ENCODE measurements around the gene FHIP1A. TPM values are rescaled to one million over a fixed set of nuclear protein-coding genes. Genes with fewer than 3 reads are reported as not detected.
"Not testable (repeated sequence)": the region's sequence is repeated elsewhere in the genome, so short reads cannot be mapped to it uniquely, and the experiment has no call there.

Gene FHIP1A
- total RNA-seq, 4 donors from 2014 or later, result 83.0 to 142 (median 118) TPM

DNA sequence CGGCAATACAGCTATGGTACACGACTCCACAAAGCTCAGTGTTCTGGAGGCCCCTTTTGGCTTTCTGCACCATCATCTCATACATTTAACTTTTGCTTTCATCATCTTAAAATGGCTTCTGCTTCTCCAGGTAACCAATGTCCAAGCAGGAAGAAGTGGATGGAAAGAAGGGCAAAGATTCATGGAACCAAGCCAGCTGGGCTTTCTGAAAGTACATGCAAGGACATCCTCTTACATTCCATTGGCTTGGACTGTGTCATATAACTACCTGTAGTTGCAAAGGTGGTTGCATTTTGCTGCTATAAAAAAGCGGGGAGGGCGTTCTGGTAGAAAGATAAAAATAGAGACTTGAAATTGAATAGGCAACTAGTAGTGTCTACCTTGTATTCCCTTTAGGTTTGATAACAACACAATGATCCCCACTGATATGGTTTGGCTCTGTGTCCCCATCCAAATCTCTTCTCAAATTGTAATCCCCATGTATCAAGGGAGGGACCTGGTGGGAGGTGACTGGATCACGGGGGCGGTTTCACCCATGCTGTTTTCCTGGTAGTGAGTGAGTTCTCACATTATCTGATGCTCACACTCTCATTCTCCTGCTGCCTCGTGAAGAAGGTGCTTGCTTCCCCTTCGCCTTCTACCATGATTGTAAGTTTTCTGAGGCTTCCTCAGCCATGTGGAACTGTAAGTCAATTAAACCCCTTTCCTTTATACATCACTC lies 6.7 kb upstream of the FHIP1A start:
- H3K4me3 ChIP-seq (ENCODE audit: low read depth, poor library complexity, severe bottlenecking), result no peak overlapping the region
- intact Hi-C loops (cut with DNase I; ENCODE audit: low total_unique reads), result no loop called here
- DNase-seq (ENCODE audit: low spot score in 2 of 2), result no peak
- TF ChIP-seq CTCF (IDR thresholded peaks at IDR 0.05), result no peak
- TF ChIP-seq POLR2A (IDR thresholded peaks at IDR 0.05), result no peak
- 79 to 83% methylated on average over 8 of the region's 8 CpGs for WGBS, 2 donors

- no peak for DNase-seq (ENCODE audit: low spot score in 2 of 2)
- H3K4me3 ChIP-seq (ENCODE audit: low read depth, poor library complexity, severe bottlenecking), result no peak overlapping the region
- TF ChIP-seq POLR2A (IDR thresholded peaks at IDR 0.05) (no peak), CTCF (IDR thresholded peaks at IDR 0.05) (no peak)
- intact Hi-C loops (cut with DNase I; ENCODE audit: low total_unique reads), result no loop called here
- WGBS, 2 donors, result 50 to 69% methylated on average over 1 of the region's 1 CpG
Measured at GRCh38 chr4:151403656-151404055, 5.3 kb upstream of the FHIP1A start.

DNA sequence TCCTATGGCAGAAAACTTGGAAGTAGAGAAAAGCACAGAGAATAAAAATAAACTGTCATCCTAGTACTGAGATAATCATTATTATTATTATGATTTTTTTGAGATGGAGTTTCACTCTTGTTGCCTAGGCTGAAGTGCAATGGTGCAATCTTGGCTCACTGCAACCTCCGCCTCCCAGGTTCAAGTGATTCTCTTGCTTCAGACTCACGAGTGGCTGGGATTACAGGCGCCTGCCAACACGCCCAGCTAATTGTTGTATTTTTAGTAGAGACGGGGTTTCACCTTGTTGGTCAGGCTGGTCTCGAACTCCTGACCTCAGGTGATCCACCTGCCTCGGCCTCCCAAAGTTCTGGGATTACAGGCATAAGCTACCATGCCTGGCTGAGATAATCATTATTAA lies 4.2 kb upstream of the FHIP1A start:
- DNase-seq (ENCODE audit: low spot score in 2 of 2); intact Hi-C loops (cut with DNase I; ENCODE audit: low total_unique reads); H3K4me3 ChIP-seq (ENCODE audit: low read depth, poor library complexity, severe bottlenecking): not testable (repeated sequence)
- 81 to 84% methylated on average over 7 of the region's 7 CpGs for WGBS, 2 donors

- 87 to 91% methylated on average over 4 of the region's 4 CpGs for WGBS, 2 donors
- H3K4me3 ChIP-seq (ENCODE audit: low read depth, poor library complexity, severe bottlenecking), result no peak overlapping the region
- intact Hi-C loops (cut with DNase I; ENCODE audit: low total_unique reads), result no loop called here
- DNase-seq (ENCODE audit: low spot score in 2 of 2), result no peak
- no peak for TF ChIP-seq POLR2A (IDR thresholded peaks at IDR 0.05)
- TF ChIP-seq CTCF (IDR thresholded peaks at IDR 0.05), result no peak
Measured at GRCh38 chr4:151407018-151407417, 2.0 kb upstream of the FHIP1A start.

DNA sequence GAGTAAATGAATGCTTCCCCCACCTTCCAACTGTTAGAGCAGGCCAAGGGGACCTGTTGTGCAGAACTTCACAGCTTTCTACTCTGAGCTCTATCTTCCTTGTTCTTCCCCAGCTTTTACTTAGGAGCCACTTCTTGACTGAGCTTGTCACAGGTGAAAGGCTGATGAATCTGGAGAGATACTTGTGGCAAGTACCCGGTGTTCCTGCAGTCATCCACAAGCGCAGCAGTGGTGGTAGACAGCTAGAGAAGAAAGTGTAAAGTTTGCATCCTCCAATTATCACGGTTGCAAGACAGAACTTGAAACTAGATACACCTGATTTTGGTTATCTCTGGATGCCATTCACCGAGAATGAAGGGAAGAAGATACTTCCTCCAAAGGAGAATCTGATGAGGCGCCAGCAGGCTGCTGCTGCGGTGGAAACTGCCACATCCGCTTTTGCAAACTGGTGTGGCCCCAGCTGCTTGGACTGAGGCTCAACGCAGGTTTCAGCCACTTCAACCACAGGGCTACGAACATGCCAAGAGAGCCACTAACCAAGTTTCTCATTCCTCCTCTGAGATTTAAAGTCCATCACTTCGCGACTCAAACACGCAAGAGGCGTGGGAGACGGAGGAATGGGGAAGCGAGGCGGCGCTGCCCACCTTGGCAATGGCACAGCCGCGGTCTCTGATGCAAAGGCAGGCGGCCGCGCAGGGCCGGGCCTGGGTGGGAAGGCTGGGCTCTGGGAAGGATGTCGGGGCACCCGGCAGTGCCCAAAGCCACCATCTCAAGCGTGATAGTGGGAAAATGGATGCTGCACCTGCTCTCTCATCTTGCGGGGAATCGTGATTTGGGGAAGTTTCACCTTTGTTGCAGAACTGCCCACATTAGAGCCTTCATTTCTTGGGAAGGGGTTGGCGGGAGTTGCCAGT lies 1.3 kb upstream of the FHIP1A start:
- peak in 1 of 2 donors; percentile 24 for DNase-seq (ENCODE audit: low spot score in 2 of 2)
- 10 to 16% methylated on average over 29 of the region's 29 CpGs for WGBS, 2 donors
- TF ChIP-seq POLR2A (IDR thresholded peaks at IDR 0.05) (no peak), CTCF (IDR thresholded peaks at IDR 0.05) (no peak)
- intact Hi-C loops (cut with DNase I; ENCODE audit: low total_unique reads), result no loop called here
- peak overlapping the region; percentile 30 for H3K4me3 ChIP-seq (ENCODE audit: low read depth, poor library complexity, severe bottlenecking)

DNA sequence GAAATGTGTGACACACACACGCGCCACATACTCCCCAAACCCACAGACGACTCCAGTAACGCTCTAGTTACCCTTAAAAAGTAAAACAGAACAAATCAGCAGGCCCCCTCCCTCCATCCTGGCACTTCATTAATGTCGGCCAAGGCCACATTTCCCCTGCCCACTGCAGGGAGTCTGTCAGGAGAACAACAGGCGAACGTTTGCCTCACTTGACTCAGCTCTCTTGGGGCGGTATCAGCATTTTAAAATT lies 671 bp upstream of the FHIP1A start:
- 3 to 11% methylated on average over 8 of the region's 8 CpGs for WGBS, 2 donors
- TF ChIP-seq POLR2A (IDR thresholded peaks at IDR 0.05) (no peak), CTCF (IDR thresholded peaks at IDR 0.05) (no peak)
- peak overlapping the region; percentile 30 for H3K4me3 ChIP-seq (ENCODE audit: low read depth, poor library complexity, severe bottlenecking)
- no peak for DNase-seq (ENCODE audit: low spot score in 2 of 2)
- intact Hi-C loops (cut with DNase I; ENCODE audit: low total_unique reads), result no loop called here
